SIG-M5 treated with dmso at 0.1 percent for 504 hours (cell line): Measurements from ENCODE around the gene PLOD3.
A peak's percentile ranks its signal among the peaks of the same experiment; 100 is the strongest.

Experiments
- DNase-seq: peaks from one replicate; lab custom pipeline; 2025; ENCODE audit not compliant: unreplicated experiment; lab: John Stamatoyannopoulos, UW

The PLOD3 gene

GRCh38 chr7:101186194-101186593, 31.2 kb downstream of the PLOD3 start:
- no peak for DNase-seq

- DNase-seq: no peak
These were observed 32.0 kb downstream of the PLOD3 start for GRCh38 chr7:101185258-101185839.

GRCh38 chr7:101180130-101180755, 37.1 kb downstream of the PLOD3 start, which contains the start of gene NAT16:
NAT16 (minus strand) TSS chr7:101180293; CDS start chr7:101174807, 5,486 bp downstream.
- DNase-seq: no peak

- no peak for DNase-seq
These were observed 37.7 kb downstream of the PLOD3 start for GRCh38 chr7:101179713-101180112.

GRCh38 chr7:101179117-101179516, 38.3 kb downstream of the PLOD3 start:
- DNase-seq: no peak

GRCh38 chr7:101177644-101178043, 39.7 kb downstream of the PLOD3 start:
- no peak for DNase-seq

- DNase-seq: no peak
These were observed 41.7 kb downstream of the PLOD3 start for GRCh38 chr7:101175664-101176063.

GRCh38 chr7:101174322-101174854, 43.0 kb downstream of the PLOD3 start:
- no peak for DNase-seq

- DNase-seq: peak; percentile 52
These were observed 43.6 kb downstream of the PLOD3 start for GRCh38 chr7:101173752-101174244.

GRCh38 chr7:101172854-101173751, 44.3 kb downstream of the PLOD3 start:
- no peak for DNase-seq

- DNase-seq: no peak
These were observed 45.2 kb downstream of the PLOD3 start for GRCh38 chr7:101172005-101172853.

GRCh38 chr7:101171442-101171837, 45.9 kb downstream of the PLOD3 start:
- DNase-seq: no peak

- no peak for DNase-seq
These were observed 46.6 kb downstream of the PLOD3 start for GRCh38 chr7:101170617-101171441.

- peak; percentile 54 for DNase-seq
These were observed 47.4 kb downstream of the PLOD3 start for GRCh38 chr7:101169838-101170551.

- no peak for DNase-seq
These were observed 48.1 kb downstream of the PLOD3 start for GRCh38 chr7:101169110-101169837.

- no peak for DNase-seq
These were observed 48.9 kb downstream of the PLOD3 start for GRCh38 chr7:101168412-101169049.

- no peak for DNase-seq
These were observed 49.6 kb downstream of the PLOD3 start for GRCh38 chr7:101167645-101168411.
